ENCODE data around the gene SLC7A5. TPM values are rescaled to one million over a fixed set of nuclear protein-coding genes. Genes with fewer than 3 reads are reported as not detected.

Gene SLC7A5
- total and polyA plus RNA-seq, 2 of the 13 experiments (the other 11 are each of a cell fraction or from before 2014, with no cell fraction given), result 79.6 to 155 TPM

- TF ChIP-seq, protein P1, sequence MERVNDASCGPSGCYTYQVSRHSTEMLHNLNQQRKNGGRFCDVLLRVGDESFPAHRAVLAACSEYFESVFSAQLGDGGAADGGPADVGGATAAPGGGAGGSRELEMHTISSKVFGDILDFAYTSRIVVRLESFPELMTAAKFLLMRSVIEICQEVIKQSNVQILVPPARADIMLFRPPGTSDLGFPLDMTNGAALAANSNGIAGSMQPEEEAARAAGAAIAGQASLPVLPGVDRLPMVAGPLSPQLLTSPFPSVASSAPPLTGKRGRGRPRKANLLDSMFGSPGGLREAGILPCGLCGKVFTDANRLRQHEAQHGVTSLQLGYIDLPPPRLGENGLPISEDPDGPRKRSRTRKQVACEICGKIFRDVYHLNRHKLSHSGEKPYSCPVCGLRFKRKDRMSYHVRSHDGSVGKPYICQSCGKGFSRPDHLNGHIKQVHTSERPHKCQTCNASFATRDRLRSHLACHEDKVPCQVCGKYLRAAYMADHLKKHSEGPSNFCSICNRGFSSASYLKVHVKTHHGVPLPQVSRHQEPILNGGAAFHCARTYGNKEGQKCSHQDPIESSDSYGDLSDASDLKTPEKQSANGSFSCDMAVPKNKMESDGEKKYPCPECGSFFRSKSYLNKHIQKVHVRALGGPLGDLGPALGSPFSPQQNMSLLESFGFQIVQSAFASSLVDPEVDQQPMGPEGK (CRISPR knock-in tag; IDR thresholded peaks at IDR 0.05), result peak; percentile 94
- 0 out of 2 replicates have a peak, but pooled peaks have one; percentile 25 for TF ChIP-seq CBFB (CRISPR knock-in tag; IDR thresholded peaks at IDR 0.05)
- TF ChIP-seq TEAD3 (CRISPR knock-in tag; optimal IDR thresholded peaks at IDR 0.05; ENCODE audit: borderline replicate concordance), result peak; percentile 88
- TF ChIP-seq EHMT2 (IDR thresholded peaks at IDR 0.05; ENCODE audit: borderline replicate concordance, low read depth, low read length), result no peak
- TF ChIP-seq HOXA7 (CRISPR knock-in tag; IDR thresholded peaks at IDR 0.05), result no peak
- TF ChIP-seq MTA3 (CRISPR knock-in tag; IDR thresholded peaks at IDR 0.05), result no peak
- TF ChIP-seq ARNT (IDR thresholded peaks at IDR 0.05), result no peak
- no peak for TF ChIP-seq ZNF556 (CRISPR knock-in tag; IDR thresholded peaks at IDR 0.05; ENCODE audit: borderline replicate concordance)
- no peak for TF ChIP-seq ZNF563 (CRISPR knock-in tag; IDR thresholded peaks at IDR 0.05)
- TF ChIP-seq RAD21 (CRISPR knock-in tag; IDR thresholded peaks at IDR 0.05), result peak; percentile 73
- TF ChIP-seq, protein P2, sequence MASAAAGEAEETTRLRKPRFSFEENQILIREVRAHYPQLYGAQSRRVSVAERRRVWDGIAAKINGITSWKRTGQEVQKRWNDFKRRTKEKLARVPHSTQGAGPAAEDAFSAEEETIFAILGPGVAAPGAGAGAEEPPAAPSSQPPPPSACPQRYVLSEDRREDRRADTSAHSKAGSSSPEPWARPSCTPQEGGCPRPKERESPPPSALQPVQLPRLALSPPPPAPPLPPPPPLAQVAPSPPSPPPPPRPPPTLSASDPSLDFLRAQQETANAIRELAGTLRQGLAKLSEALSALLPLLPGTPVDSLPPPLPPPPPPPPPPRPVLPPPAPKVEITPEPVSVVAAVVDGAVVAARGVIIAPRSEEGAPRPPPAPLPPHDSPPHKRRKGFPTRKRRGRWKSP (CRISPR knock-in tag; IDR thresholded peaks at IDR 0.05), result no peak
- 0 out of 2 replicates have a peak, but pooled peaks have one; percentile 64 for TF ChIP-seq KAT7 (CRISPR knock-in tag; IDR thresholded peaks at IDR 0.05; ENCODE audit: borderline replicate concordance)
- TF ChIP-seq, protein P3, sequence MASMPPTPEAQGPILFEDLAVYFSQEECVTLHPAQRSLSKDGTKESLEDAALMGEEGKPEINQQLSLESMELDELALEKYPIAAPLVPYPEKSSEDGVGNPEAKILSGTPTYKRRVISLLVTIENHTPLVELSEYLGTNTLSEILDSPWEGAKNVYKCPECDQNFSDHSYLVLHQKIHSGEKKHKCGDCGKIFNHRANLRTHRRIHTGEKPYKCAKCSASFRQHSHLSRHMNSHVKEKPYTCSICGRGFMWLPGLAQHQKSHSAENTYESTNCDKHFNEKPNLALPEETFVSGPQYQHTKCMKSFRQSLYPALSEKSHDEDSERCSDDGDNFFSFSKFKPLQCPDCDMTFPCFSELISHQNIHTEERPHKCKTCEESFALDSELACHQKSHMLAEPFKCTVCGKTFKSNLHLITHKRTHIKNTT (CRISPR knock-in tag; IDR thresholded peaks at IDR 0.05), result no peak
- TF ChIP-seq ZNF652 (CRISPR knock-in tag; IDR thresholded peaks at IDR 0.05; ENCODE audit: borderline replicate concordance, low read depth), result no peak
- TF ChIP-seq SRSF1 (optimal IDR thresholded peaks at IDR 0.05; ENCODE audit: low read depth, low read length), result no peak
- TF ChIP-seq ZSCAN9 (CRISPR knock-in tag; IDR thresholded peaks at IDR 0.05; ENCODE audit: borderline replicate concordance), result peak; percentile 47; the same call in 1 of the 2 replicates
- no peak for TF ChIP-seq TRIM24 (CRISPR knock-in tag; IDR thresholded peaks at IDR 0.05)
- no peak for TF ChIP-seq BCLAF1 (IDR thresholded peaks at IDR 0.05)
- TF ChIP-seq TBP (CRISPR knock-in tag; IDR thresholded peaks at IDR 0.05), result no peak
- no peak for TF ChIP-seq ZNF224 (CRISPR knock-in tag; IDR thresholded peaks at IDR 0.05)
- TF ChIP-seq ZNF792 (CRISPR knock-in tag; IDR thresholded peaks at IDR 0.05), result no peak
- TF ChIP-seq, protein P4, sequence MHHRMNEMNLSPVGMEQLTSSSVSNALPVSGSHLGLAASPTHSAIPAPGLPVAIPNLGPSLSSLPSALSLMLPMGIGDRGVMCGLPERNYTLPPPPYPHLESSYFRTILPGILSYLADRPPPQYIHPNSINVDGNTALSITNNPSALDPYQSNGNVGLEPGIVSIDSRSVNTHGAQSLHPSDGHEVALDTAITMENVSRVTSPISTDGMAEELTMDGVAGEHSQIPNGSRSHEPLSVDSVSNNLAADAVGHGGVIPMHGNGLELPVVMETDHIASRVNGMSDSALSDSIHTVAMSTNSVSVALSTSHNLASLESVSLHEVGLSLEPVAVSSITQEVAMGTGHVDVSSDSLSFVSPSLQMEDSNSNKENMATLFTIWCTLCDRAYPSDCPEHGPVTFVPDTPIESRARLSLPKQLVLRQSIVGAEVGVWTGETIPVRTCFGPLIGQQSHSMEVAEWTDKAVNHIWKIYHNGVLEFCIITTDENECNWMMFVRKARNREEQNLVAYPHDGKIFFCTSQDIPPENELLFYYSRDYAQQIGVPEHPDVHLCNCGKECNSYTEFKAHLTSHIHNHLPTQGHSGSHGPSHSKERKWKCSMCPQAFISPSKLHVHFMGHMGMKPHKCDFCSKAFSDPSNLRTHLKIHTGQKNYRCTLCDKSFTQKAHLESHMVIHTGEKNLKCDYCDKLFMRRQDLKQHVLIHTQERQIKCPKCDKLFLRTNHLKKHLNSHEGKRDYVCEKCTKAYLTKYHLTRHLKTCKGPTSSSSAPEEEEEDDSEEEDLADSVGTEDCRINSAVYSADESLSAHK (CRISPR knock-in tag; IDR thresholded peaks at IDR 0.05; ENCODE audit: borderline replicate concordance), result no peak
- TF ChIP-seq ZSCAN29 (CRISPR knock-in tag; conservative IDR thresholded peaks at IDR 0.05), result no peak
- TF ChIP-seq ZNF615 (CRISPR knock-in tag; IDR thresholded peaks at IDR 0.05; ENCODE audit: borderline replicate concordance), result no peak
Observed at GRCh38 chr16:87815567-87815966, 53.7 kb downstream of the SLC7A5 start (continued).
